Parathyroid adenoma (tissue), 2 donors: ENCODE results near the gene ZNF783.

Experiments used
- H2AFZ ChIP-seq: fragments of 300-600 bp; sonication (generic); one replicate; pipeline ENCODE4 v1.7.0; 2017; ENCODE audit warnings: antibody characterized with exemption, mild to moderate bottlenecking
- H3K27ac ChIP-seq: fragments of 300-600 bp; sonication (generic); one replicate; pipeline ENCODE4 v1.7.0; 2017
- H3K27me3 ChIP-seq: fragments of 300-600 bp; sonication (generic); one replicate; pipeline ENCODE4 v1.7.0; 2017; ENCODE audit warnings: low read length; ENCODE audit not compliant: control insufficient read depth, insufficient read depth
- H3K36me3 ChIP-seq: fragments of 300-600 bp; sonication (generic); one replicate; pipeline ENCODE4 v1.7.0; 2017; ENCODE audit warnings: low read length; ENCODE audit not compliant: control insufficient read depth, insufficient read depth
- H3K4me1 ChIP-seq: fragments of 300-600 bp; sonication (generic); one replicate; pipeline ENCODE4 v1.7.0; 2017; ENCODE audit warnings: control low read depth
- H3K4me2 ChIP-seq: fragments of 300-600 bp; sonication (generic); one replicate; pipeline ENCODE4 v1.7.0; 2017; ENCODE audit warnings: low read length
- H3K4me3 ChIP-seq: fragments of 300-600 bp; sonication (generic); one replicate; pipeline ENCODE4 v1.7.0; 2017; ENCODE audit warnings: low read depth, low read length
- H3K79me2 ChIP-seq: fragments of 300-600 bp; sonication (generic); one replicate; pipeline ENCODE4 v1.7.0; 2017; ENCODE audit warnings: control low read depth
- H3K9ac ChIP-seq: fragments of 300-600 bp; sonication (generic); one replicate; pipeline ENCODE4 v1.7.0; 2017; ENCODE audit warnings: mild to moderate bottlenecking
- H3K9me3 ChIP-seq: fragments of 300-600 bp; sonication (generic); one replicate; pipeline ENCODE4 v1.7.0; 2017; ENCODE audit warnings: low read length; ENCODE audit not compliant: control insufficient read depth
- CTCF ChIP-seq: fragments of 300-600 bp; sonication (generic); IDR thresholded peaks from one replicate; pipeline ENCODE4 v1.7.0; 2017; ENCODE audit warnings: antibody characterized with exemption, mild to moderate bottlenecking
- donor health status: primary hyperparathyroidism.

The ZNF783 gene

GRCh38 chr7:149218469-149219420 lies 43.3 kb upstream of the ZNF783 start:
- Histone ChIP-seq H3K36me3 (no peaks in the 10 kb centered on the region), H3K9ac (no peak overlapping the region)
- no peak for TF ChIP-seq CTCF

GRCh38 chr7:149220534-149220933 lies 41.5 kb upstream of the ZNF783 start:
- H3K27ac ChIP-seq: no peak overlapping the region
- no peaks in the 10 kb centered on the region for H3K9me3 ChIP-seq
- no peak overlapping the region for H3K4me3 ChIP-seq
- no peak for TF ChIP-seq CTCF
- no peaks in the 10 kb centered on the region for H3K36me3 ChIP-seq
- H3K9ac ChIP-seq: no peak overlapping the region
- no peaks in the 10 kb centered on the region for H3K27me3 ChIP-seq
- H3K4me1 ChIP-seq: no peaks in the 10 kb centered on the region
- no peak overlapping the region for H2AFZ ChIP-seq
- H3K4me2 ChIP-seq: no peak overlapping the region
- peaks cover 4% of the 10 kb centered on the region for H3K79me2 ChIP-seq

More at GRCh38 chr7:149218469-149219420, 43.3 kb upstream of the ZNF783 start:
- no peak overlapping the region for H3K27ac ChIP-seq
- no peak overlapping the region for H2AFZ ChIP-seq
- no peaks in the 10 kb centered on the region for H3K9me3 ChIP-seq
- H3K4me3 ChIP-seq: no peak overlapping the region
- peaks cover 4% of the 10 kb centered on the region for H3K79me2 ChIP-seq
- no peaks in the 10 kb centered on the region for H3K27me3 ChIP-seq
- no peaks in the 10 kb centered on the region for H3K4me1 ChIP-seq
- H3K4me2 ChIP-seq: no peak overlapping the region

- no peak overlapping the region for H3K4me2 ChIP-seq
- no peaks in the 10 kb centered on the region for H3K79me2 ChIP-seq
- H3K27me3 ChIP-seq: no peaks in the 10 kb centered on the region
- no peak overlapping the region for H2AFZ ChIP-seq
- no peak for TF ChIP-seq CTCF
- no peaks in the 10 kb centered on the region for H3K9me3 ChIP-seq
- H3K4me3 ChIP-seq: no peak overlapping the region
- H3K4me1 ChIP-seq: no peaks in the 10 kb centered on the region
- no peaks in the 10 kb centered on the region for H3K36me3 ChIP-seq
- H3K27ac ChIP-seq: no peak overlapping the region
- H3K9ac ChIP-seq: no peak overlapping the region
These were observed 38.8 kb upstream of the ZNF783 start for GRCh38 chr7:149223176-149223575.

- Histone ChIP-seq H3K4me3 (no peak overlapping the region), H3K27ac (no peak overlapping the region), H2AFZ (no peak overlapping the region), H3K79me2 (no peaks in the 10 kb centered on the region), H3K9me3 (no peaks in the 10 kb centered on the region), H3K4me1 (no peaks in the 10 kb centered on the region), H3K4me2 (no peak overlapping the region), H3K9ac (no peak overlapping the region), H3K27me3 (no peaks in the 10 kb centered on the region), H3K36me3 (no peaks in the 10 kb centered on the region)
- TF ChIP-seq CTCF: no peak
These were observed 38.2 kb upstream of the ZNF783 start for GRCh38 chr7:149223761-149224160.
